Activated naive CD8-positive, alpha-beta T cell treated with anti-CD3 and anti-CD28 coated beads for 36 hours (primary cell): ENCODE measurements around the gene KLHL1. TPM values are rescaled to one million over a fixed set of nuclear protein-coding genes. Genes with fewer than 3 reads are reported as not detected.

ENCODE experiments used
- DNase-seq: peaks from one replicate; pipeline ENCODE4 v3.0.0; 2021
- H3K27ac Mint-ChIP-seq: one replicate; pipeline ENCODE4 v1.8.0; 2022; ENCODE audit warnings: mild to moderate bottlenecking, moderate library complexity, mixed read lengths
- H3K27me3 Mint-ChIP-seq: one replicate; pipeline ENCODE4 v1.8.0; 2022; ENCODE audit warnings: mild to moderate bottlenecking, mixed read lengths
- H3K36me3 Mint-ChIP-seq: one replicate; pipeline ENCODE4 v1.8.0; 2021; ENCODE audit warnings: mild to moderate bottlenecking, mixed read lengths
- H3K4me1 Mint-ChIP-seq: one replicate; pipeline ENCODE4 v1.8.0; 2021; ENCODE audit warnings: mixed read lengths
- H3K4me3 Mint-ChIP-seq: one replicate; pipeline ENCODE4 v1.8.0; 2022; ENCODE audit warnings: mild to moderate bottlenecking, moderate library complexity, mixed read lengths
- H3K9me3 Mint-ChIP-seq: one replicate; pipeline ENCODE4 v1.8.0; 2022; ENCODE audit warnings: mixed read lengths
- total RNA-seq, 2 experiments: library from RNA; stranded (reverse); gene quantifications; one replicate each; pipeline ENCODE4 v1.2.3, GENCODE V29; 2021

The KLHL1 gene
- total RNA-seq, 2 experiments from 2014 or later: not detected

DNA sequence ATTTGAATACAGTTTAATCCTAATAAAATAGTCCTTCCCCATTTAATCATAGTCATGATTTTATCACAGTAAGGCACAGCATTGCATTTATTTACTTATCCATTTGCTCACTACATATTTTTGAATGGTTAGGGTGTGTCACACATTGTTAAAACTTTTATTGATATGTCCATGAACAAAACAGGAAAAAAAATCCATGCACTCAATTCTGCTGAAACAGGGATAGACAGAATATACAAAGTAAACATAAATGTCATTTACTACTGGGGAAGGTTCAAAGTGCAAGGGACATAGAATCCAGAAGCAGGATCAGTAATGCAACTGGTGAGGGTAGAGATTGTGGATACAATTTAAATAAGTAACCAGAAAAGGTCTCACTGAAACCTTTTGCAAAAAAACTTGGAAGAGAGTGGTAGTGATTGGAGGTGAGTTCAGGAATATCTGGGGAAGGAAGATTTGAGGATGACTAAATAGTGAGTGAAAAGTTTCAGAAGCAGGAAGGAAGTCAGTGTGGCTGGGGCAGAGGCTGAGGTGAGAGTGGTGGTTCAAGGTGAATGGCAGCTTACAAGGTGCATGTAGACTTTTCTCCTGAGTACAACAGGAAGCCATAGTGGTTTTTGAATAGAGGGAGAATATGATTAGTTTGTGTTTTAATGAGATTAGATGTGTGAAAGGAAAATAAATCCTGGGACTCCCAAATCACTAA lies 387.8 kb downstream of the KLHL1 start:
- DNase-seq: no peak
- no peaks in the 10 kb centered on the region for H3K27me3 Mint-ChIP-seq
- H3K4me3 Mint-ChIP-seq: no peak overlapping the region
- no peaks in the 10 kb centered on the region for H3K4me1 Mint-ChIP-seq
- H3K9me3 Mint-ChIP-seq: peaks cover 7% of the 10 kb centered on the region
- no peak overlapping the region for H3K27ac Mint-ChIP-seq
- peaks cover 2% of the 10 kb centered on the region for H3K36me3 Mint-ChIP-seq

DNA sequence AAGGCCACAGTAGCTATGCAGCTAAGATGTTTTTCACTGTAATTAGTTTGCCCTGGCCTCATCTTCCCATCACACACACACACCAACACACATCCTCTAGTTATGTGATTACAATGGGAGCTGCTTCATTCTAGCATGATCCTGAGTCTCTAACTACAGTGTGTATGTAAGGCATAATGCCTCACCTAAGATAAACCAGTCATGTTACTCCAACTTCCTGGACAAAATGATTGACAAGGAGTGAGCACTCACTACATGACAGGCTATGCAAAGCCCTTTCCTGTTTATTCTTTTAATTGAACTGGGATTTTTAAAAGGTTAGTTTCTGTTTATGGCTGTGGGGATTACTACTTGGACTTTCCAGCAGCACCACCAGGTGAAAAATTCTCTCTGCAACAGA lies 401.4 kb downstream of the KLHL1 start:
- Mint-ChIP-seq H3K4me3 (no peak overlapping the region), H3K36me3 (no peaks in the 10 kb centered on the region), H3K27me3 (no peaks in the 10 kb centered on the region), H3K4me1 (no peaks in the 10 kb centered on the region), H3K27ac (no peak overlapping the region), H3K9me3 (no peaks in the 10 kb centered on the region)
- DNase-seq: no peak

DNA sequence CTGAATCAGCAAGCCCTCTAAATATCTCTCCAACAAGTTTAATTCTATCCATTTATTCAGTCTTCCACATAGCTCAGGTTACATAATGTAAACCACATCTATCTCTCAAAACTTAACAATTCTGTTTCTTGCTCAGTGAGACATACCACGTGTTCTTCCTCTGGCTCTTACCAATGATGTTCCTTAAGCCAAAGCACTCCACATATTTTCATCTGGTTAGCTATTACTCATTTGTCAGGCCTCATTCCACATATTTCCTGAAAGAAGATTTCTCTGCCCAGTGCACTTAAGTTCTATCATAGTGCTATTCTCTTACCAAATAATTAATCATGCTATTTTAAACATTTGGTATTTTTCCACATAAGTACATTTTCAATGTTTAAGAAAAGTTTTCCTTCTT lies 403.9 kb downstream of the KLHL1 start:
- H3K4me3 Mint-ChIP-seq: no peak overlapping the region
- no peaks in the 10 kb centered on the region for H3K4me1 Mint-ChIP-seq
- no peaks in the 10 kb centered on the region for H3K27me3 Mint-ChIP-seq
- H3K27ac Mint-ChIP-seq: no peak overlapping the region
- no peaks in the 10 kb centered on the region for H3K9me3 Mint-ChIP-seq
- H3K36me3 Mint-ChIP-seq: no peaks in the 10 kb centered on the region
- no peak for DNase-seq

DNA sequence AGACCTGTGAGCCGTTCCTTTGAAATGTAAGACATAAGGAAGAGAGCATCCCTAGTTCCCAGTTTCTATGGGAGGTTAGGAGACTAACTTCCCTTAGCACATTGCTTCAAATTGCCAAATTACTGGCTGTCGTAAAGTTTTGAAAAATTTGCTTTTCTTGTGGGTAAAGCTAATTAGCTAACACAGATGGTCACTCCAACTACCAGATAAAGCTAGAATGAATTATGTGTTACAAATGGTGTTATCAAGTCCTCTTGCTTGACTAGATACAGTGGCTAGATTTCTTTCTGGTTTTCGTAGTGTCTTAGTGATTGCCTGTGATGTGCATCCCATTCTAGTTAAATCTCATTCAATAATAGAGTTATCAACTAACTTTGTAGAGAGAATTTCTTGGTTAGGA lies 417.3 kb downstream of the KLHL1 start:
- no peak for DNase-seq
- Mint-ChIP-seq H3K27ac (no peak overlapping the region), H3K36me3 (no peaks in the 10 kb centered on the region), H3K4me1 (no peaks in the 10 kb centered on the region), H3K9me3 (no peaks in the 10 kb centered on the region), H3K27me3 (no peaks in the 10 kb centered on the region), H3K4me3 (no peak overlapping the region)

DNA sequence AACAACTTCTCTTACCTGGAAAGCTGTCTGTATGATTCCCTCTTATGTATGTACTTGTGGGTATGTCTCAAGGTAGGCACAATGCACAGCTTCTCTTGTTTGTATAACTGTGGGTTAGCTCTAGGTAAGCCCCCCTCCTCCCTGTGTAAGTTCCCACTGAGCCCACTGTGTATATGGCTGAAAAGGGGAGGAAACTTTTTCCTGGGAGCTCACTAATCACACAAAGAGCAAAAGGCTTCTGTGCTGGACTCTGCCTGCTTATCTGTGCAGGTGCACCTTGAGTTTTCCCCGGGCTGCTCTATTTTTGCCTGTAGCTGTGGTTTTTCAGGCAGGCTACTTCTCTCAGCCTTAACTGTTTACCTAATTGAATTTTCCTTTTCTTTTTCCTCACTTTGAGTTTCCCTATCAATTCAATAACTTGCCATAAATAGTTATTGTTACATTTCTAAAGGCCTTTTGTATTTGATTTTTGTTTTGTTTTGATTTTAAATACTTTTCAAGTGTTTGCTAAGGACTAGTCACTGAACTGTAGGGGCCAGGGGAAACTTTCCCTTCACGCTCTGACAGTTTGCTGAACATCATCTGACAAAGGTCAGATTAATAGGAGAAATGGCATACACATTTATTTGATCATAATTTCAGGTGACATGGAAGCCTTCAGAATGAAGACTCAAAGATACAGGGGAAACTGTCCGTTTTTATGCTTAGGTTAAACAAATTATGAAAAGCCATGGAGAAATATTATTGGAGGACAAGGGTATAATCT lies 424.1 kb downstream of the KLHL1 start:
- H3K4me1 Mint-ChIP-seq: no peaks in the 10 kb centered on the region

DNA sequence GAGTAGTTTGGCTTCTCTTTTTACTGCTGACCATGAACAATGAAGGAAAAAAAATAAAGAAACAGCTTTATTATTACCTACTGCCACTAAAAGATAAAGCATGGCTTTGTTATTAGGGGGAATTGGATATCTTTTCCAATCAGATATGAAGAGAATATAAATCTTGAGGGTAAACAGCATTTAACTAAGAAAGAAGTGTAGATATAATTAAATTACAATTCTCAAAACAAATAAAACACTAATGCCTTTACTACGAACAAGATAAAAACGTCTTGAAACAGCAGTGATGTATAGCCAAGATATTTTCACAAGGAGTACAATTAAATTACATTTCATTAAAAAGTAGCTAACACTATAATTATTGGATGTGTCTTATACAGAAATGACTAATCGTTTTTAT lies 426.5 kb downstream of the KLHL1 start:
- Mint-ChIP-seq H3K4me3 (no peak overlapping the region), H3K27me3 (no peaks in the 10 kb centered on the region), H3K4me1 (no peaks in the 10 kb centered on the region), H3K27ac (no peak overlapping the region), H3K9me3 (peaks cover 6% of the 10 kb centered on the region), H3K36me3 (no peaks in the 10 kb centered on the region)
- DNase-seq: no peak

More for the DNA sequence above, 424.1 kb downstream of the KLHL1 start:
- Mint-ChIP-seq H3K36me3 (no peaks in the 10 kb centered on the region), H3K4me3 (no peak overlapping the region), H3K27ac (no peak overlapping the region), H3K9me3 (peaks cover 6% of the 10 kb centered on the region), H3K27me3 (no peaks in the 10 kb centered on the region)
- no peak for DNase-seq

DNA sequence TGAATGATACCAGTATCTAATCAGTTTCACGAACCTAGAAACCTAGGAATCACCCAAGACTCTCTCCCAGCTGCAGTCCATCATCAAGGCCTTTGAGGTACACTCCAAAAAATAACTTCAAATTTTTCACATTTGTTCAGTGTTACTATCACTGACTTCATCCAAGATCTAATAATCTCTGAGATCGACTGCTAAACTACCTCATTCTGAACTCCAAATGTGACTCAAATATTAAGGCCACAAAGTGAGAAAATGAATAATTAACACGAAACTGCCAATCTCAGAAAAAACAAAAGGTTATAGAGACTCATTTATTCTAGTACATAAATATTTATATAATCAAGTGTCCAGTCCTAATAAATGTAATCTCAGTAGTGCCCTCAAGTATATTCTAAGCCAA lies 430.9 kb downstream of the KLHL1 start:
- no peak for DNase-seq
- no peak overlapping the region for H3K27ac Mint-ChIP-seq
- H3K9me3 Mint-ChIP-seq: peaks cover 8% of the 10 kb centered on the region
- no peaks in the 10 kb centered on the region for H3K36me3 Mint-ChIP-seq
- H3K4me3 Mint-ChIP-seq: no peak overlapping the region
- H3K27me3 Mint-ChIP-seq: no peaks in the 10 kb centered on the region
- H3K4me1 Mint-ChIP-seq: no peaks in the 10 kb centered on the region

DNA sequence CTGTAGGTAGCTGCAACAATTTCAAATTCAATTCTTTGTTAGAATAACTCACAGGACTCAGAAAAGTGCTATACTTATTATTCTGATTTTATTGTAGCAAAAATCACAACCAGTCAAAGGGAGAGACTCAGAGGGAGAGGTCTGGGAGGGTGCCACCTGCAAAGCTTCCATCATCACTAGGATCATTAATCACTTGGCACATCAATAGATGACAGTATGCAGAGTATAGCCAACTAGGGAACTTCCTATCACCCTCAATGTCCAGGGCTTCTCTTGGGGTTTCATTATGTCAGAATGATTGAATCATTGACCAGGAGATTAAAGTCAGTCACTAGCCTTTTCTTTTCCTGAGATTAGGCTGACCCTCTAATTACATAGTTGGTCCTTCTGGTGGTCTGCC lies 432.0 kb downstream of the KLHL1 start:
- H3K27ac Mint-ChIP-seq: no peak overlapping the region
- H3K4me1 Mint-ChIP-seq: no peaks in the 10 kb centered on the region
- peaks cover 11% of the 10 kb centered on the region for H3K9me3 Mint-ChIP-seq
- no peak overlapping the region for H3K4me3 Mint-ChIP-seq
- no peak for DNase-seq
- H3K36me3 Mint-ChIP-seq: no peaks in the 10 kb centered on the region
- no peaks in the 10 kb centered on the region for H3K27me3 Mint-ChIP-seq

DNA sequence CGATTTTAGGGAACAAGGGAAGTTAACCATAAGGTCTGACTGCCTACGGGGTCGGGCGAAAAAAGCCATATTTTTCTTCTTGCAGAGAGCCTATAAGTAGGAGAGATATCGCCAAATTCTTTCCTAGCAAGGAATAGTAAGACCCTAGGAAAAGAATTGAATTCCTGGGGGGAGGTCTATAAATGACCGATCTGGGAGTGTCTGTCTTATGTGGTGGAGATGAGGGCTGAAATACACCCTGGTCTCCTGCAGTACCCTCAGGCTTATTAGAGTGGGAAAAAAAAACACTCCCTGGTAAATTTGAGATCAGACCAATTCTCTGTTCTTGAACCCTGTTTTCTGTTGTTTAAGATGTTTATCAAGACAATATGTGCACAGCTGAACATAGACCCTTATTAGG lies 448.1 kb downstream of the KLHL1 start:
- Mint-ChIP-seq H3K9me3 (peaks cover 14% of the 10 kb centered on the region), H3K27me3 (no peaks in the 10 kb centered on the region), H3K4me1 (no peaks in the 10 kb centered on the region), H3K4me3 (no peak overlapping the region), H3K36me3 (no peaks in the 10 kb centered on the region), H3K27ac (no peak overlapping the region)
- DNase-seq: no peak

DNA sequence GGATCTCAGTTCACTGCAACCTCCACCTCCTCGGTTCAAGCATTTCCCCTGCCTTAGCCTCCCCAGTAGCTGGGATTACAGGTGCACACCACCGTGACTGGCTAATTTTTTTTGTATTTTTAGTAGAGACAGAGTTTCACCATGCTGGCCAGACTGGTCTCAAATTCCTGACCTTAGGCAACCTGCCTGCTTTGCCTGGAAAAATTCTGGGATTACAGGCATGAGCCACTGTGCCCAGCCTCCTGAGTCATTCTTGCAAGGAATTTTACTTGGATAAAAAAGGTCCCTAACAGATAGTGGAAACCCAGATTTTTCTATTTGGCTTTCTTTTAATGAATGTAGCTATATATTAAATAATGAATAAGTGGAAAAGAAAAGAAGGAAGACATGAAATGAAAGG lies 450.6 kb downstream of the KLHL1 start:
- H3K27ac Mint-ChIP-seq: no peak overlapping the region
- H3K9me3 Mint-ChIP-seq: peaks cover 14% of the 10 kb centered on the region
- no peak for DNase-seq
- H3K36me3 Mint-ChIP-seq: no peaks in the 10 kb centered on the region
- no peaks in the 10 kb centered on the region for H3K4me1 Mint-ChIP-seq
- no peaks in the 10 kb centered on the region for H3K27me3 Mint-ChIP-seq
- H3K4me3 Mint-ChIP-seq: no peak overlapping the region

DNA sequence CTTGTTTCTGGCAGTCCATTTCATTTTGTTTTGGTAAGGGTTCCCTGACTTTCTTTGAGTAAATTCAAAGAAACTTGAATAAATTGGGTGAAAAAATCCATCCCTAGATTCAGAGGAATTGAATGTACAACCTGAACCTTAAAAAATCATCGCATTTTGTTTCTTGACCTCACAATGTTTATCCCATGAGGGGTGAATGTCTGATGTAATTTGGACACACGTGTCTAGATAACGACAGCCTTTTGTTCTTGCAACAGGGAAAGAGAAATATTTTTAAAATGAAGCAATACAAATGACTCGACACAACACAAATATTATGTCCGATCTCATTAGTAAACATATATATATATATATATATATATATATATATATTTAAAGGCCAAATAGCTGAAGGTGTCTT lies 453.9 kb downstream of the KLHL1 start:
- Mint-ChIP-seq H3K4me1 (no peaks in the 10 kb centered on the region), H3K4me3 (no peak overlapping the region), H3K9me3 (peaks cover 15% of the 10 kb centered on the region), H3K27ac (no peak overlapping the region), H3K36me3 (no peaks in the 10 kb centered on the region), H3K27me3 (no peaks in the 10 kb centered on the region)
- no peak for DNase-seq

Other genes starting within 250 kb of the KLHL1 start
- gene ATXN8OS, start 626 bp downstream of the KLHL1 start, total RNA-seq: not detected